NCI-H1694 (cell line): ENCODE data around the gene NUDT17.
A peak's percentile ranks its signal among the peaks of the same experiment; 100 is the strongest.

Source experiments
- DNase-seq: peaks from one replicate; lab custom pipeline; 2025; lab: John Stamatoyannopoulos, UW

The NUDT17 gene

DNA sequence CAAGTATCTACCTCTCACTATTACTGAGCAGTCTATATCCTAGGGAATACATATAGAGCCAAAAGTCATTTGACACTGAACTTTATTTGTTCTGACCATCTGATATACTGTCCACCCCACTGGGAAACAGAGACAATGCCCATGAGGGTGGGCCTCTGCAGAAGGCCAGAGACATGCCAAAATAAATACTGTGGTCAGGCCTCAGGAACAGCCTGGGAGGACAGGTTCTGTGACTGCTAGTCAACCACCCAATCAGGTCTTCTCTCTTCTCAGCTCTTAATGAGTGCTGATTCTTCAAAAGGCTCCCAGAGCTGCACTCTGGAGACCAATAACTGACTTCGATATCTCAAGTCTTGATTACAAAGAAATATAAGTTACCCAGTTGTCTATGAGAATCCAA, 45.7 kb downstream of the NUDT17 start:
- DNase-seq = no peak

DNA sequence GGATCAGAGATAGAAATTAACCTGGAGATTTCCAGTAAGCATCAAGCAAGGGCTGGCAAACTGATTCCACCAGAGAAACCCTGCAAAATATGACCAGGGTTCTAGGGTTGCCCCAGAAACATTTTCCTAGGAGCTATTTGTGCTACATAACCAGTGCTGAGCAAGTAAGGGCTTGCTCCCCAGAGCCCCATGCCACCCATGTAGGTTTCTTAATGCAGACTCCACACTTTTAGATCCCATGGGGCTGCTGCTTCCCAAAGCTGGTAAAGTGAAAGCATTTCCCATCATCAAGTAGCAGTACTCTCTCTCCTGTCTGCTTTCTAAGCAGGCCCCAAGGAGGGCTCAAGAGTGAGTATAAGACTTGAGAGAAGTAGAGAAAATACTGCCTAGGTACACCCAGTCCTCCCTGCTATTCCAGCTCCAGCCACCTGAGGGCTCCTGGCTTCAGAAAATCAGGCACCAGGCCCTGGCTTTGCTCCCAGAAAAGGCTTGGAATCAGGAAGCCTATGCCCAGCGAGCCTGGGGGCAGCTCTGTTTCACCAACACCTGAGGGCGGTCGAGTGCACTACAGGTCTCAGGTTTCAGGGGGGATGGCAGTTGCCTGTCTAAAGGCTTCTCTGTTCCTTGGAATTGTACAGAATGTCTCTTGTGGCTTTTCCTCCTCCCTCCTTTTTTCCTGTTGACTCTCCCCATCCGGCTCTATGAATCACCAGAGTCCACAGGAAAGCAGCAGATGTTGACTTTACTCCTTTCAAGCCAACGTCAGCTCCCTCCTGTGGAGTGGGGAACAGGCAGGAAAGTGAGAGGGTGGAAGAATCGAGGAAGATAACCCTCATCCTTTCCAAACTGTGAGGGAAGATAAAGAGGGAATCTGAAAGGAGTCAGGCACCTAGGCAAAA, 46.4 kb downstream of the NUDT17 start:
- peak; percentile 91 for DNase-seq

DNA sequence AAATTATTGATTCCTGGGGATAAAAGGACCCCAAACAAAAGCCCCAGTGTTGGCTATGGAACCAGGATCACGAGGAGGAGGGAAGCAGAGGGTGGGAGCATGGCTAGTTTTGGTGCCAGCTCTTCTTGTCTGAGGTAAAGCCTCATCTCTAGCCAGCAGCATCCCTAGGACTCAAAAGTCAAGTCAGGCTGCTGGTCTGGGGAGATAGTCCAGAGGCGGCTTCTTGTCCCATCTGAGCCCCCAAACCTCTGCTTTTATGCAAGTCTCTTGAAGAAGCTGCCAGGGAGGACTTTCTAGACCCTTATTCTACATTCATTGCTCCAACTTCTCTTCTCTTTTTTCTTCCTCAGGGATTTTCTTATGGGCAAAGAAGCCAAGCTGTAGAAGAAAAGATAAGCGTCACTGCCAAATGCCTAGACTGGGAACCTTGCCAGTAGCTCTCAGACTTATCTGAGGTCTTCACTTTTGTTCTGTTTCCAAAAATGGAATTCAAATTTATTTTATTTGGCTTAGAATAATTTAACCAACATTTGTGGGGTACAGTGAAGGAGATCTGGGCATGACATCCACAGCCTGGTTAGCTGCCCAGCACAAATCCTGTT, 47.2 kb downstream of the NUDT17 start:
- DNase-seq = no peak

DNA sequence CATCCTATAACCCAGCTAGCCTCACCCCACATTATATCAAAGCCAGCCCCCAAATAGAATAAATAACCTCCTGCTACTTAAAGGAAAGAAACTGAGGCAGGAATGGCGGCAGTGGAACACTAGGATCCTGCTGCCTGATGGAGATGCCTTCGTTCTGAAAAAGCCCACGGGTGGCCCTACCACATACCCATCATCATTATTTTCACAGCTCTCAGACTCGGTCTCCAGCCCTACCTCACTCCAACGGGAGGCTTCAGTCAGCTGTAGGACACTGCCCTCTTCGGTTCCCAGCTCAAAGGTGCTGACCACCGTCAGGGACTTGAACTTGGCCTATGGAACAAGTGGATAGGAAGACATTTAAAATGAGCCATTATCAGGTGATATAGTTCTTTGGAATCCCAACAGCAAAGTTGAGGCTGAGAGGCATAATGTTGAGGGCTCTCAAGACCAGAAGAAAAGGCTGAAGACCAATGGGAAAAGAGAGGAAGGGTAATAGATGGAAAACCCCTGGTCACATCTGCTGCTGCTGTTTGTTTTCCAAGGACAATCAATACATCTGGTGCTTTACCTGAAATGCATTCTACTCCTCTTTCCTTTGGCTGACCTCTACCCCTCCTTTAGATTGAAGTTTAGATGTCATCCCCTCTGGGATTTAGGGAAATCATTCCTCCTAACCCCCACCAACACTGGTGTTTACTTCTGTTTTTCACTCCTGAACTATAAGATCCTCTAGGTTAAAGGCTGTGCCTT, 48.1 kb downstream of the NUDT17 start:
- no peak for DNase-seq

DNA sequence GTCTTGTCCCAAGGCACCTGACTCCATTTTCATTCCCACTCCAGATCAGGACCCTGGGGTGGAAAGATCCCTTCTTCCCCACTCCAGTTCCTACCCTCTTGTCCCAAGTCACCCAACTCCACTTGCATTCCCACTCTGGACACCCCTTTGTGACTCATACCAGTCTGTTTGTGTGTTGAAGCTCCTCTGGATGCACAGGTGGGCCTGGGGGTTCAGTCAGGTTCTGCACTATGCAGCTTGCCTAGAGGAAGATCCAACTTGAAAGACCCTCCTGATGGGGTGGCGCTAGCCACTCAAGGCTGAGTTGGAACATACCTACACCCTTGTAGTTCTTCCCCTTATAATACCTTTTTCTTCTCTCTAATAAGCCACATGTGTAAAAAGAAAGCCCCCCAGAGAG, 50.0 kb downstream of the NUDT17 start:
- DNase-seq = no peak

DNA sequence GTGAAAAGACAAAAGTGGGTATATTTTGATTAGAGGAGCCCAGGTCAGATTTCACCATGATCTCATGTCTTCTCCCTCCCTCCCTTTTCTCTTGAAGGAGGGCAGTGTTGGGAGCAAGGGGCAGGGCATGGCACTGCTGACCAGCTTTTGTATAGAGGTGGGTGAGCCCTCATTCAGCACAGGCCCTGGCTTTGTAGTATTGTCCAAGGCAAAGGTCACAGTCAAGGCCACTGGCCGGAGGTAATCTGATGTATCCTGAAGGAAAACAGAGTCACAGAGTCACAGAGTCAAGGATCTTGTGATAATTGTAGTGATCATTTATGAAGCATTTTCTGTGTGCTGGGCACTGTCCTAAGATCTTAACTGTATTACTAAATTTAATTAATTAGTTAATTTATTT, 52.5 kb downstream of the NUDT17 start:
- no peak for DNase-seq
